ENCODE data around the gene PRKAR1A.

The PRKAR1A gene

DNA sequence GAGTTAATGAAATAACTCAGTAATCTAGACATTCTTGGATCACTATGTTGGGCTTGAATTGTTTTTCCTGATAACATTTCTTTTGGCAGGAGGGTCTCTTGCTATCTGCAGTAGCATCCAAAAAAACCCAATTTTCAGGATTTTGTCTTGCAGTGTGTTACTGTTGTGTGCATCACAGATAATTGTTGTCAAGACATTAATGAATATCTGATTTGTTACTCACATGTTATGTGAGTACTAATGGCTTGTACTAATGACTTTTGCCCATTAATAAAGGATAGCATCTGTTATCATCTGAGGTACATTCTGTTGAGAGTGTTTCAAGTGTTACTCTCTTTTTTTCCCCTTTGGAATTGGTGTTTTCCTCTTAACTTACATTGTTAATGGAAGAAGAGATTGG, 10.0 kb downstream of the PRKAR1A start:
- TF ChIP-seq, protein P1, sequence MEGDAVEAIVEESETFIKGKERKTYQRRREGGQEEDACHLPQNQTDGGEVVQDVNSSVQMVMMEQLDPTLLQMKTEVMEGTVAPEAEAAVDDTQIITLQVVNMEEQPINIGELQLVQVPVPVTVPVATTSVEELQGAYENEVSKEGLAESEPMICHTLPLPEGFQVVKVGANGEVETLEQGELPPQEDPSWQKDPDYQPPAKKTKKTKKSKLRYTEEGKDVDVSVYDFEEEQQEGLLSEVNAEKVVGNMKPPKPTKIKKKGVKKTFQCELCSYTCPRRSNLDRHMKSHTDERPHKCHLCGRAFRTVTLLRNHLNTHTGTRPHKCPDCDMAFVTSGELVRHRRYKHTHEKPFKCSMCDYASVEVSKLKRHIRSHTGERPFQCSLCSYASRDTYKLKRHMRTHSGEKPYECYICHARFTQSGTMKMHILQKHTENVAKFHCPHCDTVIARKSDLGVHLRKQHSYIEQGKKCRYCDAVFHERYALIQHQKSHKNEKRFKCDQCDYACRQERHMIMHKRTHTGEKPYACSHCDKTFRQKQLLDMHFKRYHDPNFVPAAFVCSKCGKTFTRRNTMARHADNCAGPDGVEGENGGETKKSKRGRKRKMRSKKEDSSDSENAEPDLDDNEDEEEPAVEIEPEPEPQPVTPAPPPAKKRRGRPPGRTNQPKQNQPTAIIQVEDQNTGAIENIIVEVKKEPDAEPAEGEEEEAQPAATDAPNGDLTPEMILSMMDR (IDR thresholded peaks at IDR 0.05; ENCODE audit: low read depth, low read length): no peak
- no peak overlapping the region for H3K4me3 ChIP-seq (ENCODE audit: low read depth, low read length)

DNA sequence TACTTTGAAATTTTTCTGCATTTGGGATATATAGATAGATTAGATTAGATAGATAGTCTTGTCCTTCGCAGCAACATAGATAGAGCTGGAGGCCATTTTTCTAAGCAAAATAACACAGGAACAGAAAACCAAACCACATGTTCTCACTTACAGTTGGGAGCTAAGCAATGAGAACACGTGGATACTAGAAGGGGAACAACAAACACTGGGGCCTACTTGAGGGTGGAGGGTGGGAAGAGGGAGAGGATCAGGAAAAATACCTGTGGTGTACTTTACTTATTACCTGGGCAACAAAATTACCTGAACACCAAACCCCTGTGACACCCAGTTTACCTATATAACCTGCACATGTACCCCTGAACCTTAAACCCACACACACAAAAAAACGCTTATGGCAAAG, 14.3 kb downstream of the PRKAR1A start:
- TF ChIP-seq, protein P1 (IDR thresholded peaks at IDR 0.05; ENCODE audit: low read depth, low read length): no peak
- H3K4me3 ChIP-seq (ENCODE audit: low read depth, low read length): no peak overlapping the region

DNA sequence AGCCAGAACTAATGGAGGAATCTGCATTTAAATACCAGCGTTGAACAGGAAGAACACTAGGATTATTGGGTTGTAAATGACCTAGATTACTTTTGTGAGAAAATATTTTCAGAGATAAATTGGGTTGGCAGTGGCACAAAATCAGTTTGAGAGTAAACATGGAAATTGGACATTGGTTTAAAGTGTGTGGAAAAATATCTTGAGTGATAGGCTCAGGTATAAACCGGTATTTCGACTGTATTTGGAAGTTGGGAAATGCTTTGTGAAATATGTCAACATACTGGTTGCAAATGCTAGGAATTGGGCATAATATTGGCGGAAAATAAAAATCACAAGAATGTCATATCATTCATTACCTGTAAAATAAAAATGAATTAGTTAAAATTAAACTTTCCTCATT, 15.1 kb downstream of the PRKAR1A start:
- TF ChIP-seq, protein P1 (IDR thresholded peaks at IDR 0.05; ENCODE audit: low read depth, low read length): no peak
- no peak overlapping the region for H3K4me3 ChIP-seq (ENCODE audit: low read depth, low read length)

DNA sequence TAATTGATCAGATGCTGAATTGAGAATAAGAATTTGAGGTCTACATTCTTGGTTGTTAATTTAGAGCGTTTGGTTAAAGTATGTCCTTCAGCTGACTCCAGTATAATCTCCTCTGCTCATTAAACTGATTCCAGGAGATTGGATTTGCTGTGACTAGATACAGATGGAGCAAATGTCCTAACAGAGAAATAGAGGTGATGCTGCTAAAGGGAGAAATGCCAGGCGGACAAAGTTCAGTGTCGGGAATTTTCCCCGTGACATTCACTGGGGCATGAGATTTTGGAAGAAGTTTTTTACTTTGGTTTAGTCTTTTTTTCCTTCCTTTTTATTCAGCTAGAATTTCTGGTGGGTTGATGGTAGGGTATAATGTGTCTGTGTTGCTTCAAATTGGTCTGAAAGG, 19.0 kb downstream of the PRKAR1A start:
- no peak overlapping the region for H3K4me3 ChIP-seq (ENCODE audit: low read depth, low read length)
- TF ChIP-seq, protein P1 (IDR thresholded peaks at IDR 0.05; ENCODE audit: low read depth, low read length): no peak

DNA sequence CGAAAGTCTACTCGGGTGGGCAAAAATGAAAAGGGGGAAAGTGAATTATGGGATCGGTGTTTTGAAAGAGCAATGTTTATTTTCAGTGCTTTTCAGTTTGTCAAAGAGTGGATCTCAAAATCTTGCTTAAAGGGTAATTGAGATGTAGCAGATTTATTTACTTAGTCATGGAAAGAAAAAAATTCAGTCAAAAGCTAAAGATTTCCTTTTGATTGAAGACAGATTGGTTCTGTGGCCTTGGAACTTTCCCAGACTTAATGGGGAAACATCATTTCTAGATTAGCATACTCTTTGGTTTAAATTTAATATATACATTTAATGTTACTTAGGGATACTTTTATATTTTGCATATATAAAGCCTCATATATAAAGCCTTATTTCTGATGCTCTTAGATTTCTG, 20.6 kb downstream of the PRKAR1A start:
- TF ChIP-seq, protein P1 (IDR thresholded peaks at IDR 0.05; ENCODE audit: low read depth, low read length): no peak
- H3K4me3 ChIP-seq (ENCODE audit: low read depth, low read length): no peak overlapping the region

DNA sequence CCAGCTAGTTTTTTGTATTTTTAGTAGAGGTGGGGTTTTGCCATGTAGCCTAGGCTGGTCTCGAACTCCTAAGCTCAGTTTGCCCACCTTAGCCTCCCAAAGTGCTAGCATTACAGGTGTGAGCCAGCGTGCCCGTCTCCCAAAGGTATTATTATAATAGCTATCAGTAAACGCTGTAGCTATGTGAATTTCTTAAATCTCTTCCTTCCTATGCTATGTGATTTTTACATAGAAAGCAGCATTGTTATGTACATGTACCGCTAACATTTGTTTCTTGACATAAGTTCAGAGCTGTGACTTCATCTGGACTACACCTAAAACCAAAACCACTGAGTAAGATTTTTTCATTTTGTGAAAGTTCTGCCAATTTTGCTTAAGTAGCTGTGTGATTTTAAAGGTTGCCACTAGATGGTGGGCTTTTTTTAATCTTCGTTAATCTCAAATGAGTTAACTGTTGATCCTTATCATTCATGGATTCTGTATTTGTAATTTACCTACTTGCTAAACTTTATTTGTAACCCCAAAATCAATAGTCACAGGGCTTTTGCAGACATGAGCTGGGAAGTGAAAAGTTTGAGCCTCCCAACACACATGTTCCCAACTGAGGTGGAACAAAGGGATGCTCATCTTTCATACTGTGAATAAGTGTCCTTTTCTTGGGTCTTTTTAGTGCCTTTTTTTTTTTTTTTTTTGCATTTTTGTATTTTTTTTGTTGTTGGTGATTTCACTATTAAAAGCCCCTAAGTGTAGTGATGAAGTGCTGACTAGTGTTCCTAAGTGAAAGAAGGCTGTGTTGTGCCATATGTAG, 21.9 kb downstream of the PRKAR1A start:
- TF ChIP-seq, protein P1 (IDR thresholded peaks at IDR 0.05; ENCODE audit: low read depth, low read length): no peak
- no peak overlapping the region for H3K4me3 ChIP-seq (ENCODE audit: low read depth, low read length)

DNA sequence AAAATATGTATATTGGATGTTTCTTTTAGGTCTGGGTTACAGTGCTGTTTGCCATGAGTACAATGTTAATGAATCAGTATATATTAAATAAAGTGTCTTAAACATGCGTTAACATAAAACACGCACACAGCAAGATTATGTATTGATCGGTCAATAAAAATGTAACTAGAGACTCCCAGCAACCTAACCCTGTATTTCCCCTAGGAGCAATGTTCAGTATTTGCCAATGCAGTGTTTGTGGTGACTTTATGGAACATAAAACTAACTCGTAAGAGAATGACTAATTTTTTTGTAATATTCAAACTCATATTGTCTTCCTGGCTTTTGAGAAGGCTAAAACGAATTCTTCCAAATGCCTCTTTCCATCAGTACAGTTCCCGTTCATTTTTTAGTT, 22.5 kb downstream of the PRKAR1A start:
- TF ChIP-seq, protein P1 (IDR thresholded peaks at IDR 0.05; ENCODE audit: low read depth, low read length): no peak
- no peak overlapping the region for H3K4me3 ChIP-seq (ENCODE audit: low read depth, low read length)

All from WI38 (cell line).